DND-41 (cell line): Measurements from ENCODE around the gene SYNGR1.

Source experiments
- EZH2 ChIP-seq: IDR thresholded peaks from 3 replicates; pipeline ENCODE4 v1.6.1; 2012; ENCODE audit warnings: borderline replicate concordance, low read depth, mild to moderate bottlenecking, moderate library complexity, low read length, inconsistent platforms; ENCODE audit not compliant: severe bottlenecking
- TF ChIP-seq, protein P1 (sequence below): IDR thresholded peaks from 2 replicates; pipeline ENCODE4 v1.5.1; 2012; ENCODE audit warnings: borderline replicate concordance, low read length, moderate library complexity, mild to moderate bottlenecking; ENCODE audit not compliant: poor library complexity, severe bottlenecking; ENCODE audit errors: extremely low read depth

DNA sequence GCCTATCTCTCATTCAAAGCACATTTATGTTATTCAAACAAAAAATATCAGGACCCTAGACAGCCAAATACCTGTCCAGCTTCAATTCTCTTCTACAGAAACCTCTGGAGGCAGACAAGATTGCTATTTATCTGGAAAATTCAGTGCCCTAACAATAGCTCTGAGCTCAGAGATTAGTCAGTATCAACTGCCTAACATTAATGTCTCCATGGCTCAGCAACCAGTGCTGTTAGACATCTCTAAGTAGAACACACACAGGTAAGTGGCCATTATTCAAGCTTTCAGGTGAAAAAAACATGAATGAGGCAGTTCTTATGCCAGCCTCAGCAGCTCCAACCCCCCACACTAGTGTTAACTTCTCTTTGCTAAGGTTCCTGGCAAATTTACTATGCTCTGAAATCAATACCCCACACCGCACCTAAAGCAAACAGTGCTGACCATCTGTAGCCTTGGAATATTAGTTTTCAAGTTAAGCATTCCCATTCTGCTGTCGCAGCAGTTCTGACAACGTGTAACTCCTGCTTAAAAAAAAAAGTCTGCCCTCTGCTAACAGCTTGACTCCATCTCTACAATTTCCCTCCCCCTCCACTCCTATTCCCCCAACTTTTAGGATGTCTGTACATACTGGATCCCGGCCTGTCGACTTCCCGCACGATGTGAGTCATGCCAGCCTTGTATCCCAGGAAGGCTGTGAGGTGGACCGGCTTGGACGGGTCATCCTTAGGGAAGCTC is 31.9 kb upstream of the SYNGR1 start:
- TF ChIP-seq, protein P1, sequence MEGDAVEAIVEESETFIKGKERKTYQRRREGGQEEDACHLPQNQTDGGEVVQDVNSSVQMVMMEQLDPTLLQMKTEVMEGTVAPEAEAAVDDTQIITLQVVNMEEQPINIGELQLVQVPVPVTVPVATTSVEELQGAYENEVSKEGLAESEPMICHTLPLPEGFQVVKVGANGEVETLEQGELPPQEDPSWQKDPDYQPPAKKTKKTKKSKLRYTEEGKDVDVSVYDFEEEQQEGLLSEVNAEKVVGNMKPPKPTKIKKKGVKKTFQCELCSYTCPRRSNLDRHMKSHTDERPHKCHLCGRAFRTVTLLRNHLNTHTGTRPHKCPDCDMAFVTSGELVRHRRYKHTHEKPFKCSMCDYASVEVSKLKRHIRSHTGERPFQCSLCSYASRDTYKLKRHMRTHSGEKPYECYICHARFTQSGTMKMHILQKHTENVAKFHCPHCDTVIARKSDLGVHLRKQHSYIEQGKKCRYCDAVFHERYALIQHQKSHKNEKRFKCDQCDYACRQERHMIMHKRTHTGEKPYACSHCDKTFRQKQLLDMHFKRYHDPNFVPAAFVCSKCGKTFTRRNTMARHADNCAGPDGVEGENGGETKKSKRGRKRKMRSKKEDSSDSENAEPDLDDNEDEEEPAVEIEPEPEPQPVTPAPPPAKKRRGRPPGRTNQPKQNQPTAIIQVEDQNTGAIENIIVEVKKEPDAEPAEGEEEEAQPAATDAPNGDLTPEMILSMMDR, result no peak
- no peak for TF ChIP-seq EZH2
